Effector CD8-positive, alpha-beta T cell (primary cell): ENCODE measurements around the gene MYO3B.
"Not testable (repeated sequence)": the region's sequence is repeated elsewhere in the genome, so short reads cannot be mapped to it uniquely, and the experiment has no call there.

Experiments used
- DNase-seq: peaks from one replicate; lab custom pipeline; 2025; lab: John Stamatoyannopoulos, UW

MYO3B gene

GRCh38 chr2:170213281-170213625, 35.3 kb downstream of the MYO3B start:
- DNase-seq = not testable (repeated sequence)

DNA sequence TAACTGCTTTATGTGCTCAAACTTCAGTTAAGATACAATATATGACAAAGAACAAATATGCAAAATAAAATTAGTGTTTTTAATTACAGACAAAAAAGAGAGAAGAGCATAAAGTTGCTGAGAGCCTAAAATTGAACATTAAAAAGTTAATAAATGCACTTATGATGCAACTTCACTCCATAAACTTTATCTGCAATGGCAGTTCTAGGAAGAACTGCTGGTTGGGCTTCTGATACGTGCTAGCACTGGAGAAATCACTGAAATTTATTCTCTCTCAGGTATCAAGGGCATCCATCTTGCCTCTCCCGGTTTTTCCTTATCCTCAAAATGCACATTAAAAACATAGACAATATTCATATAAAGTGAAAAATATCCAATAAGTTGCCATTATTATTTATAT, 35.7 kb downstream of the MYO3B start:
- no peak for DNase-seq

DNA sequence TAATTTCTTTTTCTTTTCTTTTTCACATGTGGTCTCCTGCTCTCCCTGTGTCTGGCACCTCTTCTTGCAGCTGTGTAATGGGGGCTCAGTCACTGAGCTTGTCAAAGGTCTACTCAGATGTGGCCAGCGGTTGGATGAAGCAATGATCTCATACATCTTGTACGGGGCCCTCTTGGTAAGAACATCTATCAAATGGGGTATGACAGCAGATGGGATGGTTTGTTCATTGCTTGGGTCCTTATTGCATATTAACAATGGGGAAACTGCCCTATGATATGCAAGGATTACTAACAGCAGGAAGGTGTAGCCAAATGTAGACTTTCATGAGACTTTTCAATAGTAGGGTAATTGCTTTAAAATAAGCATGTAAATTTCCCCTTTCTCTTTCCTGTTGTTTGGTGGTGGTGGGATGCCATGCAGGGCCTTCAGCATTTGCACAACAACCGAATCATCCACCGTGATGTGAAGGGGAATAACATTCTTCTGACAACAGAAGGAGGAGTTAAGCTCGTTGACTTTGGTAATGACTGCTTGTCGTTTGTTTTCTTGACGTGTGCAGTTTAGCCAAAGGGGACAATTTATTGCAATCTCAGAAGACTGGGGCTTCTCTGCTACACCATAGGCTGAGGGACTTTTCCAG, 36.5 kb downstream of the MYO3B start:
- no peak for DNase-seq

- DNase-seq = no peak
These were observed 37.1 kb downstream of the MYO3B start for GRCh38 chr2:170215021-170215420.

DNA sequence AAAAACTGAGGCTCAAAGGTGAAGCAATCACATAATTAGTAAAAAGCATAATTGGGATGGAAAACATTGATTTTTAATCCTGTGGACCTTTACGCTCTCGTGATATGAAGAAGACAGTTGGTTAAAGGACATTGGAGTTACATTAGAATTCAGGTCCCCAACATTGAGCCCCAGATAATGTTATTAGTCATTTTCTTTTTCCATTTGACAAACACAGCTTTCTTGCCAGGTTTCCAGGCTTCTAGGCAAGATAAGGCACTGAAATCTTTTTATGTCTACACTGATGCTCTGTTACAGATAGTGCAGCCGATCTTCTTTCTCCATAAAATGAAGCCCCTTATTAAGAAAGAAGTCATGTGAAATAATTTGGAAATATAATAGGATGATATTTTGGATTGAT, 38.5 kb downstream of the MYO3B start:
- no peak for DNase-seq

DNA sequence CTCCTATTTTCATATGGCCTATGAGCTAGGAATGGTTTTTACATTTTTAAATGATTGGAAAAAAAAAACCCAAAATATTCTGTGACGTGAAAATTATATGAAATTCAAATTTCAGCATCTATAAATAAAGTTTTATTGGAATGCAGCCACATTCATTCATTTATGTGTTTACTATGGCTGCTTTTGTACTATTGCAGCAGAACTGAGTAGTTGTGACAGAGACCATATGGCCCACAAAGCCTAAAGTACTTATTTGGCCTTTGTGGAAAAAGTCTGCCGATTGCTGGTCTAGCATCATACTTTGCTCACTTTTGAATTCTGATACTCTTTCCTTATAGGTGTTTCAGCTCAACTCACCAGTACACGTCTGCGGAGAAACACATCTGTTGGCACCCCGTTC, 39.0 kb downstream of the MYO3B start:
- DNase-seq = no peak

GRCh38 chr2:170217778-170218251, 39.9 kb downstream of the MYO3B start:
- no peak for DNase-seq

DNA sequence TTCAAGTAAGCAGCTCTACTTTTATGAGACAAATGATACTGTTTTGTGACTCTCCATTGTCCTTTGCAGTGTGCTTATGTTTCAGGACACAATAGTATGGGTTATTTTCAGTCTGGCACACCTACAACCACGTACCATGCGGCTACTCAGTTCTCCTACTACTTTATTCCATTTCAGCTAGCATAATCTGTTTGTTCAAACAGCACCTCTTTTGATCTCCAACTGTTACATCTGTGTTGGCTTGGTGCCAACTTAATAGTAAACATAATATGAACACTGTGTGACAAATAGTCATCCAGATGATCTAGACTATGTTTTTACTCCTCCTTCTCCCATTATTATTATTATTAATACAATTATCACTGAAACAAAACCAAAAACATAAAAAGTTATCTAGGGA, 40.5 kb downstream of the MYO3B start:
- DNase-seq = no peak

DNA sequence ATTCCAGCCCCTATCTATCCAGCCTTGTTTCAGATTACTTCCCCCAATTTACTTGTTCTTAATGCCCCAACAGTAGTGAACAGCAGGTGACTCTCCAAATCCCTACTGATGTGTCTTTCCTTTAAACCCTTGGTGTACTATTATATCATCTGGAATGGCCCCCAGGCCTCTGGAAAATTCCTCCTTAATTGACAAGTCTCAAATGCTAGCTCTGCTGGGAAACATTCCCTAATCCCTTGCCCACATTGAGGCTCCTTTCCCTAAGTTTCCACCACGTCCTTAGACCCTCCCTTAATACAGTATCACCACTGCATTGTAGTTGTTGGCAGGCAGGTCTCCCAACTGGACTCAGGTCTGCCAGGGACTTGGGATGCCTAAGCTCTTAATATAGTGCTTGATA, 41.0 kb downstream of the MYO3B start:
- DNase-seq = no peak

DNA sequence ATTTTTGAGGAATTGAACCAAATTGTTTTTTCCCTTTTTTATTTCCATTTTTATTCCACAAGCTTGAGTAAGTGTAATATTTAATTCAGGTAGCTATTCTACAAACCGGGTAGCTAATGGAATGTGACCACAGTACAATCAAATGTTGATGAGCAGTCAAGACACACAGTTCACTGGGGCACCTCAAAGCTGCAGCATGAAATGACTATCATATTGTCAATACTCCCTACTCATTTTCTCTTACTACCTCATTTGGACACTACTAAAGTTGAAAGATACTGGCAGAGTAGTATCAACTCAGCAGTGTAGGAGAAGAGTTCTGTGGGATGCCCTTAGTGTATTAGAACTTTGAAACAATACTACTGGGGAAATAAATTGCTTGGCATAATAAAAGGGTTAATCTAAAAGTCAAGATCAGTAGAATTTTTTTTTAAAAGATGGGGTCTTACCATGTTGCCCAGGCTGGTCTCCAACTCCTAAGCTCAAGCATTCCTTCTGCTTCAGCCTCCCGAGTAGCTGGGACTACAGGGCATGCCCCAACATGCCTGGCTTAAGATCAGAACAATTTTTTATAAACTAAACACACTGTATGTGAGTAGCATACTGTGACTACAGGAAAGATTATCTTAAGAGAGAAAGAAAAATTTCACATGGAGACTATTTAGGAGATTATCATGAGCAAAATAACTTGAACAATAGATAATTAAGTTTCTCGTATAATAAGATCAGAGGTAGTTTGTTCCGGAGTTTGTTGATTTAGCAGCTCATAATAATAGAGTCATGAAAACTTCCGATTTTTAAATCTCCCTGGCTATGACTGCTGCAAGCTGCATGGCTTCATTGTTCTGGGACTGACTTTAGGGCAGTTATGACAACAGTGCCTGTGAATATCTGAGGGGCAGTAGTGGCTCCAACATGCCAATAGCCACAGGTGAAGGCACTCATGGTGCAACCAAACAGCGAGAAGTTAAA, 43.7 kb downstream of the MYO3B start:
- no peak for DNase-seq

- DNase-seq = no peak
These were observed 44.4 kb downstream of the MYO3B start for GRCh38 chr2:170222298-170222697.

GRCh38 chr2:170222842-170223241, 44.9 kb downstream of the MYO3B start:
- DNase-seq = no peak

GRCh38 chr2:170224692-170225294, 46.8 kb downstream of the MYO3B start:
- no peak for DNase-seq

DNA sequence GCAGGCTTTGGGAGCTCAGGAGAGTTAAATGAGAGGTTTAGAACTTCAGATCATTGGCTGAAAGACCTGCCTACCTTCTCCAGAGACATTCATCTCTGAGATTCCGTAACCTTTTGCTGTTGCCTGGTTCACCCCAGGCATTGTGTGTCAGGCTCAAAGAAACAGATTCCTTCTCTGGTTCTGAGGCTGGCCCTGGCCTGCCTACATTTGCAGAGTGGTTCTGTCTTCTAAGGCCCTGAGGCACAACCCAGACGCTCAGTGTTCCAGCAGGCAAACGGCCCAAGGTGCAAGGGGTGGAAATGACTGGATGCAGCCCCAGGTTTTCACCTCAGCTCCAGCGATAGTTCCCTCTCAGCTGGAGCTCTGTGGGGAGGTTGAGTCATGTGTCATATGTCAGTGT, 48.3 kb downstream of the MYO3B start:
- DNase-seq = no peak

DNA sequence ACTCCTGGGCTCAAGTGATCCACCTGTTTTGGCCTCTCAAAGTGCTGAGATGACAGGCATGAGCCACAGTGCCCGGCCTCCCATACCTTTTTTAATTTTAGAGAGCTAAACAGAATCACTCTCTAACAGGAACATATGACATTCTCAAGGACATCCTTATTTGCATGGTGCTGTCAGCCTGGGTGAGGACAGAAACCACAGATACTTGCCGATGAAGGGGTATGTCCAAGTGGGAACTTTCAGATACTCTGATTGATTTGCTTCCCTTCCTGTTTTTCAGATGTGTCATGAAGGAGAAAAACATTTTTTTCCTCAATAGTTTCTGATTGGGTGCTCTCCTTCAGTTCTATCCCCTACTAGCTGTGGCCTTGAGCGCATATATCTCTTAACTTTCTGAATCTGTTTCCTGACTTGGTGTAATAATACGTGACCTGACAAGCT, 49.6 kb downstream of the MYO3B start:
- no peak for DNase-seq

DNA sequence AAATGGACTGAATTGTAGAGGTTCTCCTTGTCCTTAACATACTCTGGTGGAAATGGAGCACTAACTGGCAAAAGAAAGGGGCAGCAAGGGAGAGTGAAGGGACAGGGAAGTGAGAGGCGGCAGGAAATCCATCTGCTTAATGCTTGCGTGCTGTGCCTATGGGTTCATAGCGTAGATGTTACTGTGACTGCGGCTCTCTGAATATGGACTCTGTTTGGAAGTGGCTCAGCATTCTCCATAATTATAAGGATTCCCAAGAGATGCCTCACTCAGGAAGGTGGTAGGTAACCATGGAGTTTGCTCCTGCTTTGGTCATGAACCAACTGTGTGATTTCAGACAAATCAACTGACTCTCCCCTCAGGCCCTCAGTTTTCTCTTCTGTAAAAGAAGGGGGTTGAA, 50.0 kb downstream of the MYO3B start:
- no peak for DNase-seq

DNA sequence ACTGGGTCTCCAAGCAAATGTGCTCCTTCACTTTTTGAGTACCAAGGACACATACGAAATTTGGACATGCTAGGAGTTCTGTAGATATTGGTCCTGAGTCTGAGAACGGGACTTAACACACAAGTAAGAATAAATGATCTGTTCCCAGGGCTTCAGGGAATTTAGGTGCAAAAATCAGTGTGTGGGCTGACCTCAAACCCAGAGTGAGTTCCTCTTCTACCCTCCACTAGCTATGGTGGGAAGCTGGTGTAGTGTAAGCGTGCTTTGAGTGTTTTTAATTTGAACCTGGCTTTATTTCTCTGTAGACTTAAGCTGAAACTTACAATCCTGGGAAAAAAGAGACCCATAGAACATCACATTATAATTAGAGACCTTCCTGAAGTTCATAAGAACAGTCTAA, 50.5 kb downstream of the MYO3B start:
- DNase-seq = no peak

- DNase-seq = no peak
These were observed 51.2 kb downstream of the MYO3B start for GRCh38 chr2:170229125-170229524.

GRCh38 chr2:170229744-170230143, 51.8 kb downstream of the MYO3B start:
- DNase-seq = no peak

- no peak for DNase-seq
These were observed 58.1 kb downstream of the MYO3B start for GRCh38 chr2:170235860-170236679.

DNA sequence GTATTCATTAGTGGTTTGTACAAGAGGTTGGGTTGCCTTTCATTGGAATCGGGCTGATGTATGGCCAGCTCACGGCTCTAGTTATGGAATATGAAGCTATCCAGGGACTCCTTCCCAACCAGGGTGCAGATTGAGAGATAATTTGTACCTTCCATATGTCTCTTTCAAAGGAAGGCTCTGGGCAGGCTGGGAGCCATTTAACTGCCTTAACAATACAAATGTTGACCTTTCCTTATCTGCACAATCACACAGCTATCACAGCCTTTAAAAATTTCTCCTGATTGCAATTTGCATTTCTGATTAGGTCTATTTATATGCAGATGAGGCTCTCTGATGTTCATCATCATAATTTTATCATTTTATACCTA, 58.7 kb downstream of the MYO3B start:
- no peak for DNase-seq

- no peak for DNase-seq
These were observed 59.7 kb downstream of the MYO3B start for GRCh38 chr2:170237572-170238120.
